ENCODE results near the gene HOXA9. TPM values are rescaled to one million over a fixed set of nuclear protein-coding genes. Genes with fewer than 3 reads are reported as not detected.
A peak's percentile ranks its signal among the peaks of the same experiment; 100 is the strongest.

HOXA9 gene
- total RNA-seq, 1 donor from 2014 or later, result not detected

DNA sequence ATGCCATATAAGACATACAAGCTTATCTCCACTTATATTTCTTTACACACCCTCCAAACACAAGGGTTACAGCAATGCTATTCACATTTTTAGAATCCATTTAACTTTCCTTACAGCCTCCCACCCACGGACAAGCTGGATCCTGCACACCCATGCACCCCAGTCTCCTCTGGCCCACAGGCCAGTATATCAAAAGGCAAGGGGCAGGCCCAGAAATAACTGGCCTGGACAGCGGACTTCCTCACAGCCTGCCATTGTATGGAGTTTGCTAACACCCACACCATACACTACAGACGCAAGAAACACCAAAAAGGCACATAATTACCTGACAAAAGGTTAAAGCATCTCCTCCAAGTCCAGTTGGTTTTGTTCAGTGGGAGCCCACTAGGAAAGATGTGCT, 46.8 kb downstream of the HOXA9 start:
- TF ChIP-seq, protein P1, sequence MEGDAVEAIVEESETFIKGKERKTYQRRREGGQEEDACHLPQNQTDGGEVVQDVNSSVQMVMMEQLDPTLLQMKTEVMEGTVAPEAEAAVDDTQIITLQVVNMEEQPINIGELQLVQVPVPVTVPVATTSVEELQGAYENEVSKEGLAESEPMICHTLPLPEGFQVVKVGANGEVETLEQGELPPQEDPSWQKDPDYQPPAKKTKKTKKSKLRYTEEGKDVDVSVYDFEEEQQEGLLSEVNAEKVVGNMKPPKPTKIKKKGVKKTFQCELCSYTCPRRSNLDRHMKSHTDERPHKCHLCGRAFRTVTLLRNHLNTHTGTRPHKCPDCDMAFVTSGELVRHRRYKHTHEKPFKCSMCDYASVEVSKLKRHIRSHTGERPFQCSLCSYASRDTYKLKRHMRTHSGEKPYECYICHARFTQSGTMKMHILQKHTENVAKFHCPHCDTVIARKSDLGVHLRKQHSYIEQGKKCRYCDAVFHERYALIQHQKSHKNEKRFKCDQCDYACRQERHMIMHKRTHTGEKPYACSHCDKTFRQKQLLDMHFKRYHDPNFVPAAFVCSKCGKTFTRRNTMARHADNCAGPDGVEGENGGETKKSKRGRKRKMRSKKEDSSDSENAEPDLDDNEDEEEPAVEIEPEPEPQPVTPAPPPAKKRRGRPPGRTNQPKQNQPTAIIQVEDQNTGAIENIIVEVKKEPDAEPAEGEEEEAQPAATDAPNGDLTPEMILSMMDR (IDR thresholded peaks at IDR 0.05; ENCODE audit: unreplicated experiment), result no peak
- H3K27ac Mint-ChIP-seq, result peak overlapping the region; percentile 99
- H3K9me3 Mint-ChIP-seq (ENCODE audit: low read depth), result no peaks in the 10 kb centered on the region
- no peaks in the 10 kb centered on the region for H3K27me3 Mint-ChIP-seq
- H3K4me3 Mint-ChIP-seq (ENCODE audit: low read depth), result peak overlapping the region; percentile 97
- peaks cover 76% of the 10 kb centered on the region for H3K4me1 Mint-ChIP-seq (ENCODE audit: low read depth)
- peaks cover 12% of the 10 kb centered on the region for H3K36me3 Mint-ChIP-seq (ENCODE audit: insufficient read depth)
- DNase-seq (ENCODE audit: low spot score, unreplicated experiment), result no peak

- H3K4me1 Mint-ChIP-seq (ENCODE audit: low read depth), result peaks cover 70% of the 10 kb centered on the region
- peaks cover 14% of the 10 kb centered on the region for H3K36me3 Mint-ChIP-seq (ENCODE audit: insufficient read depth)
- no peak for DNase-seq (ENCODE audit: low spot score, unreplicated experiment)
- no peaks in the 10 kb centered on the region for H3K27me3 Mint-ChIP-seq
- peak overlapping the region; percentile 81 for H3K27ac Mint-ChIP-seq
- TF ChIP-seq, protein P1 (IDR thresholded peaks at IDR 0.05; ENCODE audit: unreplicated experiment), result no peak
- no peaks in the 10 kb centered on the region for H3K9me3 Mint-ChIP-seq (ENCODE audit: low read depth)
- H3K4me3 Mint-ChIP-seq (ENCODE audit: low read depth), result peak overlapping the region; percentile 97
Measured at GRCh38 chr7:27117887-27118491, 47.3 kb downstream of the HOXA9 start.

DNA sequence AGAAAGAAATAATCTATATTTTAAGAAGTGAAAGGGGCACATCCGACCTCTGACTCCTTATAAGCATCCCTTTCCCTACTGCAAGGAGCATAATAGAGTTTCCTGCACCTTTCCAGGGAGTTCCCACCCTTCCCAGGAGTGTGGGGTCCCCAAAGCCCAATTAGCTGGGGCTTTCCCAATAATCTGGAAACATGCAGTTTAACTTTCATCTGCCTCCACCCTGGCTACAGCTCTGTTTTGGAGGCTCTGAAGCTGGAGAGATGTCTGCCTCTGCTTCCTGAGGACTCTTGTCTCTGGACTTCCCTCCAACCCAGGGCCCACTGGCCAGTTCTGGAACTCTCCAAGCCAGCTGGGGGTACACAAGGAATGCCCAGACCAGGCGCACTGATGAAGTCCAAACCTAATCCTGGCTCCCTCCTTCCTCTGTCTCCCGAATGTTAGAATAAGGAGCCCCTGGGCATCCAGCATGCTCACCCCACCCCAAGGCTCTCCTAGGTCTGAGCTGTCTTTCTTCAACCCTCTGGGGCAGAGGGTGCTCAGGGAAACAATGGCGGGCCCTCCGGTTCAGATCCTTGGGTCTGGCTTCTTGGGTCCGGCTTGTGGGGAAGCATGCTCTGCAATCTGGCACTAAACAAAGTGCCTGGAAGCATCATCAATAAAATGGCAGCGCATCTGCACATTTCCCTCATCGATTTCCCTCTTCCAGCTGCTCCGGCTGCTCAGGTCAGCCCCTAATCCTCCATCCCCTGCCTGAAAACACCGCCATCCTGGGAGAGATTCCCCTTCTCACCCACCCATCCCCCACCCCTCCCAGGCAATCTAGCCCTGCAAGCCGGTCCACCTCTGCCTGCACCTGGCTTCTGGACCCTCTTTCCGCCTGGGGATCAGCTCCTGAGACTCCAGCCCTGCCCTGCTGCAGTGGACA, 48.1 kb downstream of the HOXA9 start:
- TF ChIP-seq, protein P1 (IDR thresholded peaks at IDR 0.05; ENCODE audit: unreplicated experiment), result no peak
- peaks cover 14% of the 10 kb centered on the region for H3K36me3 Mint-ChIP-seq (ENCODE audit: insufficient read depth)
- H3K27me3 Mint-ChIP-seq, result no peaks in the 10 kb centered on the region
- H3K4me3 Mint-ChIP-seq (ENCODE audit: low read depth), result peak overlapping the region; percentile 97
- DNase-seq (ENCODE audit: low spot score, unreplicated experiment), result no peak
- peaks cover 64% of the 10 kb centered on the region for H3K4me1 Mint-ChIP-seq (ENCODE audit: low read depth)
- H3K27ac Mint-ChIP-seq, result peak overlapping the region; percentile 81
- no peaks in the 10 kb centered on the region for H3K9me3 Mint-ChIP-seq (ENCODE audit: low read depth)

DNA sequence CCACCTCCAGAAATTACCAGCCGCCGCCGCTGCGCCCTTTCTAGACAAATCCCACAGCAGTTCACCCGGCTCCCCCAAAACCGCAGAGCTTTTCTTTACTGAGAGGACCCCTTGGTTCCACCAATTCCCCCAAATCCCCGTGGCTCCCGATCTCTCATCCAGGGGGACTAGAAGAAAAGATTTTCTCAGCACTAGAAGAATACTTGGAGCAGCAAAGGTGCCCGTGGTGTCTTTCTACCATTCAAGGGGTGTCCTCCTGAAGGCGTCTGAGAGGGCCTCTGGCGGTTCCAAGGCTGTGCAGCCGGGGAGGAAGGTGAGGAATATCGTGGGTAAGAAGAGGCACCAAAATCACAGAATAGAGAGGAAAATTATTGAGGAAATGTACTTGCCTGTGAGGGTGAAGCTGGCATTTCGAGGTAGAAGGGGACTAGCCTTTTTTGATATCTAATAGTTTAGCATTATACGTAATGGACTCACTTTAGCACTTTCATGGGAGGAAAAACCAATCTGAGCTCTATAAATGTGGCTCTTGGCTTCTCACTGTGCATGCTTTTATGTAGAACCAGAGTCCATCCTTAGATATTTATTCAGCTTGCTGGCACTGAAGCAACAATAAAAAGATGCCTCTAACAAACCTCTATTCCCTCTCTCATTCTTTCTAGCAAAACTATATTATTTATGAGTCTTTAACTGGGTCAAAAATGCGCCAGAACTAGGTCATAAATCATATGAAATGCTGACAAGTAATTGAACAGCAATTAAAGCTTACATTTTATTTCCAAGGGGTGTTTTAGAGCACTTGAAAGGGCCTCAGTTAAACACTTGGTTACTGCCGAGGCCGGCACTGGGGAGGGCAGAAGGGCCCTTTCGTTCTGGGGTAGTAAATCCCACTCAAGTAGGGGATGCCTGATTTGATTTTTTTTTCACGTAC, 49.0 kb downstream of the HOXA9 start:
- peak overlapping the region; percentile 98 for H3K27ac Mint-ChIP-seq
- H3K4me3 Mint-ChIP-seq (ENCODE audit: low read depth), result peak overlapping the region; percentile 97
- no peak for DNase-seq (ENCODE audit: low spot score, unreplicated experiment)
- H3K9me3 Mint-ChIP-seq (ENCODE audit: low read depth), result no peaks in the 10 kb centered on the region
- TF ChIP-seq, protein P1 (IDR thresholded peaks at IDR 0.05; ENCODE audit: unreplicated experiment), result no peak
- no peaks in the 10 kb centered on the region for H3K27me3 Mint-ChIP-seq
- peaks cover 66% of the 10 kb centered on the region for H3K4me1 Mint-ChIP-seq (ENCODE audit: low read depth)
- H3K36me3 Mint-ChIP-seq (ENCODE audit: insufficient read depth), result peaks cover 15% of the 10 kb centered on the region

Data from progenitor cell of endocrine pancreas (in vitro differentiated cells).